ENCODE measurements around the gene LMNTD2.

- TF ChIP-seq CEBPB (IDR thresholded peaks at IDR 0.05) (no peak), MAX (IDR thresholded peaks at IDR 0.05) (no peak), EP300 (IDR thresholded peaks at IDR 0.05; ENCODE audit: borderline replicate concordance) (no peak)
Measured at GRCh38 chr11:533586-534395, 26.7 kb downstream of the LMNTD2 start.
